Body of pancreas (tissue), 4 donors: Measurements from ENCODE around the gene PRUNE2. TPM values are rescaled to one million over a fixed set of nuclear protein-coding genes. Genes with fewer than 3 reads are reported as not detected.

Source experiments
- ATAC-seq: fragments of 150-250 bp; one replicate; pipeline ENCODE4 v1.9.1; 2016
- DNase-seq, 4 donors: peaks; one replicate each; pipeline ENCODE4 v3.0.0-alpha.2; 2019
- H3K27ac ChIP-seq, 4 donors: fragments of 200-600 bp; sonication (generic); 1 replicate in 3 of 4; 2 replicates in 1 of 4; pipeline versions ENCODE4 v1.5.1 to v1.6.1; 2016 to 2019; ENCODE audit warnings: mild to moderate bottlenecking in 1 of 4, mixed read lengths in 1 of 4, moderate library complexity in 1 of 4
- H3K27me3 ChIP-seq, 2 donors: fragments of 200-600 bp; sonication (generic); one replicate each; pipeline ENCODE4 v1.6.0; 2016; ENCODE audit warnings: mild to moderate bottlenecking in 1 of 2
- H3K36me3 ChIP-seq, 2 donors: fragments of 200-600 bp; sonication (generic); replicated peaks in 1 of 2; 2 replicates each; pipeline ENCODE4 v1.5.1; 2016; ENCODE audit warnings: low read depth in 2 of 2; ENCODE audit not compliant: insufficient read depth in 1 of 2
- H3K4me1 ChIP-seq: fragments of 200-600 bp; sonication (generic); one replicate; pipeline ENCODE4 v1.6.0; 2016
- H3K4me3 ChIP-seq, 2 donors: fragments of 200-600 bp; sonication (generic); 1 replicate in 1 of 2; 2 replicates in 1 of 2; pipeline ENCODE4 v1.5.1; 2016 to 2019
- H3K9me3 ChIP-seq, 3 donors: fragments of 200-600 bp; sonication (generic); 1 replicate in 2 of 3; 2 replicates in 1 of 3; pipeline ENCODE4 v1.5.1; 2016
- POLR2A ChIP-seq, 3 donors: fragments of 450-650 bp; IDR thresholded peaks; one replicate each; pipeline ENCODE4 v1.6.1; 2016; ENCODE audit warnings: antibody characterized with exemption in 3 of 3, mild to moderate bottlenecking in 2 of 3
- WGBS, 2 donors: methylation state at CpG; one replicate each; pipeline ENCODE4 v1.1.5; 2017; 5-methylcytosine and 5-hydroxymethylcytosine counted together
- intact Hi-C: fragments of 100-400 bp; cut with DNase I; formaldehyde crosslinking; loops from one replicate; pipeline ENCODE4 v1.15.1; 2023
- total RNA-seq, 2 donors: library from RNA; depleted of rRNA; stranded (reverse); fragments of >200 nt; gene quantifications; one replicate each; pipeline ENCODE4 v1.1.0, GENCODE V29; 2016
- TF ChIP-seq, protein P1 (sequence below), 7 experiments: fragments of 450-650 bp in 4 of 7; fragments of 200-600 bp in 3 of 7; sonication (generic) in 3 of 7; IDR thresholded peaks; one replicate each; pipeline ENCODE4 v1.5.1; 2016 to 2019; ENCODE audit warnings: antibody characterized with exemption in 7 of 7

PRUNE2 gene
- total RNA-seq, 2 donors from 2014 or later, result 3.9 to 15.2 TPM

DNA sequence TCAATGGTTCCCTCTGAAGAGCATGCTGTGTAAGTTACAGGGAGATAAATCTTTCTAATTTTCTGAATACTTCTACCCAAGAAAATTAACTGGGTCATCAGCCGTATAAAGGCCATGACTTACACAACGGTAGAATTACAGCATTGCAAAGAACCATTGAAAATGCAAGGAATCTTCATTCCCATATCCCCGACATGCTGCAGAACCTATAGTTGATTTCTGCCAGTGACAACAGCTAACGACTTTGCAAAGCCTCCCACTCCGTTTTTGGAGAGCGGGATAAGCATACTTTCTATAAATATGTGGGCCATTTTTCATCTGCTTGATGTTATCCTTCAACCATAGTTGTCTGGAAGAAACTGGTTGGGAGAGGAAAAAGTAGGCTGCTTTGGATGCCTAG lies 85.5 kb downstream of the PRUNE2 start:
- TF ChIP-seq, protein P1, sequence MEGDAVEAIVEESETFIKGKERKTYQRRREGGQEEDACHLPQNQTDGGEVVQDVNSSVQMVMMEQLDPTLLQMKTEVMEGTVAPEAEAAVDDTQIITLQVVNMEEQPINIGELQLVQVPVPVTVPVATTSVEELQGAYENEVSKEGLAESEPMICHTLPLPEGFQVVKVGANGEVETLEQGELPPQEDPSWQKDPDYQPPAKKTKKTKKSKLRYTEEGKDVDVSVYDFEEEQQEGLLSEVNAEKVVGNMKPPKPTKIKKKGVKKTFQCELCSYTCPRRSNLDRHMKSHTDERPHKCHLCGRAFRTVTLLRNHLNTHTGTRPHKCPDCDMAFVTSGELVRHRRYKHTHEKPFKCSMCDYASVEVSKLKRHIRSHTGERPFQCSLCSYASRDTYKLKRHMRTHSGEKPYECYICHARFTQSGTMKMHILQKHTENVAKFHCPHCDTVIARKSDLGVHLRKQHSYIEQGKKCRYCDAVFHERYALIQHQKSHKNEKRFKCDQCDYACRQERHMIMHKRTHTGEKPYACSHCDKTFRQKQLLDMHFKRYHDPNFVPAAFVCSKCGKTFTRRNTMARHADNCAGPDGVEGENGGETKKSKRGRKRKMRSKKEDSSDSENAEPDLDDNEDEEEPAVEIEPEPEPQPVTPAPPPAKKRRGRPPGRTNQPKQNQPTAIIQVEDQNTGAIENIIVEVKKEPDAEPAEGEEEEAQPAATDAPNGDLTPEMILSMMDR (IDR thresholded peaks at IDR 0.05), result no peak
- no peak for TF ChIP-seq POLR2A (IDR thresholded peaks at IDR 0.05)
- intact Hi-C loops, result no loop called here
- no peaks in the 10 kb centered on the region for H3K36me3 ChIP-seq
- H3K27ac ChIP-seq, result no peak overlapping the region
- no peak overlapping the region for H3K4me3 ChIP-seq
- no peaks in the 10 kb centered on the region for H3K27me3 ChIP-seq
- H3K9me3 ChIP-seq, result no peaks in the 10 kb centered on the region
- no peak for ATAC-seq
- WGBS, 2 donors, result 74 to 77% methylated on average over 6 of the region's 6 CpGs
- no peaks in the 10 kb centered on the region for H3K4me1 ChIP-seq
- DNase-seq, result no peak

DNA sequence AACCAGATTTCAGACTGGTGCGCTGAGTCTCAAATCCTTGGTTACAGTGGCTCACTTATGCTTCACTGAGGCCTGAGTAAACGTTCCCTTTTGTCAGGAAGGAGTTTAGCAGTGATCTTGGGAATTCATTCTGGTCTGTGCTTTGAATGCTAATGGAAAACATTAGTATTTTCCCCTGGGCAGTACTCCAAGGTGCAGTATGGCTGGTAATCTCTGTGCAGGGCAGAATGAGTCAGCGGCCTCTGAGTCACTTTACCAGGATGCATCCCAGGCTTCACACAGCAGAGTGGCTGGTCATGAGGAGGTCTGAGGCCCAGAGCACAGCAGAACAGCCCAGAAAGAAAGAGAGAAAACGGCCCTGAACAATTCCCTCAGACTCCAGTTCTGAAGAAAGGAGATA lies 87.6 kb downstream of the PRUNE2 start:
- Histone ChIP-seq H3K27me3 (no peaks in the 10 kb centered on the region), H3K27ac (peak overlapping the region in 1 of 4 donors; percentile 10), H3K9me3 (no peaks in the 10 kb centered on the region), H3K4me1 (no peaks in the 10 kb centered on the region), H3K36me3 (no peaks in the 10 kb centered on the region), H3K4me3 (no peak overlapping the region)
- WGBS, 2 donors, result 48 to 49% methylated on average over 4 of the region's 4 CpGs
- DNase-seq (peak; percentile 15 to 80 (median 54)), ATAC-seq (peak; percentile 50)
- no peak for TF ChIP-seq POLR2A (IDR thresholded peaks at IDR 0.05)
- TF ChIP-seq, protein P1 (IDR thresholded peaks at IDR 0.05), result no peak
- intact Hi-C loops, result no loop called here

DNA sequence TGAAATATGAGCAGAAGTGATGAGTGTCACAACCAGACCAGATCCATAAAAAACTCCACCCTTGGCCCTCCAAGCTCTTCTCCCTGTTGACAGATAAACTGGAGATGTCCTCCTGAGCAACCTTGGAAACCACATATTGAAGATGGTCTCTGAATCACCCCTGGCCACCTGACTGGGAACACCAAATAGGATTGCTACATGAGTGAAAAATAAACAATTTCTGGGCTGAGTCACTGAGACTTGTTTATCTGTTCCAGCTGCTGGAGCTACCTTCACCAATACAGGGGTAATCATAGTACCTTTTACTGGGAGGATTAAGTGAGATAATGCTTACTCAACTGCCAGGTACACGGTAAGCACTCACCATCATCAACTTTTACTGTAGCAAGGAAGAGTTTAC lies 88.4 kb downstream of the PRUNE2 start:
- no peak overlapping the region for H3K27ac ChIP-seq
- DNase-seq, result no peak
- no peak for TF ChIP-seq POLR2A (IDR thresholded peaks at IDR 0.05)
- TF ChIP-seq, protein P1 (IDR thresholded peaks at IDR 0.05), result no peak
- ATAC-seq, result no peak
- no peaks in the 10 kb centered on the region for H3K4me1 ChIP-seq
- H3K4me3 ChIP-seq, result no peak overlapping the region
- no peaks in the 10 kb centered on the region for H3K36me3 ChIP-seq
- intact Hi-C loops, result no loop called here
- WGBS, 2 donors, result 82 to 88% methylated on average over 1 of the region's 1 CpG
- no peaks in the 10 kb centered on the region for H3K9me3 ChIP-seq
- no peaks in the 10 kb centered on the region for H3K27me3 ChIP-seq

DNA sequence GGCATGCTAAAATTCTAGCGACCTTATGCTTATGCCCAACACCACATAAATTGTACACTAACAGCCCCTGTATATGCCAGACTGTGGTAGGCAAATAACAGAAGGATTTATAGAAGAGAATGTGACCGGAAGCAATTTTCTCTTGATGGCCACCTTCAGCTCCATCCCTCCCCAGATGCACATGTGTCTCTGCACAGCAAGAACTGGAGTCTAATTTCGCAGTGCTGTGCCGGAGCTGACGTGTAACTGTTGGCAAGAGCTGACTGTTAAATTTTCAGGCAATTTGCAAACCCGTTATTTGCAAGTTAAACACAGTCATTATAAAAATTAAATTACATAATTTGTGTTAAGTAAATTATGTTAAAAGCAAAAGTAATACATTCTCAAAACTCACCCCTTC lies 93.3 kb downstream of the PRUNE2 start:
- no peak overlapping the region for H3K4me3 ChIP-seq
- H3K9me3 ChIP-seq, result no peaks in the 10 kb centered on the region
- no peaks in the 10 kb centered on the region for H3K27me3 ChIP-seq
- no peaks in the 10 kb centered on the region for H3K4me1 ChIP-seq
- ATAC-seq (no peak), DNase-seq (no peak)
- 63 to 71% methylated on average over 6 of the region's 6 CpGs for WGBS, 2 donors
- TF ChIP-seq, protein P1 (IDR thresholded peaks at IDR 0.05), result no peak
- no peak for TF ChIP-seq POLR2A (IDR thresholded peaks at IDR 0.05)
- no peak overlapping the region for H3K27ac ChIP-seq
- H3K36me3 ChIP-seq, result no peaks in the 10 kb centered on the region
- intact Hi-C loops, result loop anchor here (2.0 kb wide), 1 partner anchor 340 kb away; no protein-coding TSS in a partner anchor

DNA sequence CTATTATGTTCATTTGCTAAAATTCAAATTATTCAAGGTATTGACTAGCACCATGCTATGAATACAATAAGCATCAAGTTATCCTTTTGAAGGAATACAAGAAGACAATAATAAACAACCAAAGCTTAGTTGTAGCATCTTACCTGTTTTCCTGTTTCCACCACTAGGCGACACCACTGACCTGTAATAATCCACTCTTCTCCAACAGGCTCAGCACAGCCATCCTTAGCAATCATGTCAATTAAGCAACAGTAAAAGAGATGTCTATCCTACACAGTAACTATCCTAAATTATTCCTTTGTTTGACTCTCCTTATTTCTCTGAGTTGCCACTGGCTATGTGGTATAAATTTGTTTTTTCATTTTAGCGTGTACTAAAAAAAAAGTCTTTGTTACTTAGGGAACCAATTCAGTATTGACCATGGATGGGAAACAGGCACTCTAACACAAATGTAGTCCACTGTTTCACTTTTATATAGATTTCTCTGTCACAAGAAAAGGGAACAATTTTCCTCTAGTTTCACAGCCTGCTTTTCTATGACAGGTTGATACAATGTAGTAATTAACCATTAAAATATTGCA lies 95.4 kb downstream of the PRUNE2 start:
- DNase-seq (peak; percentile 40 to 59 (median 48)), ATAC-seq (peak; percentile 64)
- Histone ChIP-seq H3K27ac (no peak overlapping the region), H3K36me3 (no peaks in the 10 kb centered on the region), H3K4me1 (no peaks in the 10 kb centered on the region), H3K4me3 (no peak overlapping the region), H3K27me3 (no peaks in the 10 kb centered on the region), H3K9me3 (no peaks in the 10 kb centered on the region)
- TF ChIP-seq, protein P1 (IDR thresholded peaks at IDR 0.05), result peak; percentile 52 to 86 (median 79)
- no peak for TF ChIP-seq POLR2A (IDR thresholded peaks at IDR 0.05)
- intact Hi-C loops, result no loop called here
- 11% methylated on average over 2 of the region's 2 CpGs for WGBS, 2 donors
